IMR-90 (cell line): Measurements from ENCODE around the gene AKNA. TPM values are rescaled to one million over a fixed set of nuclear protein-coding genes. Genes with fewer than 3 reads are reported as not detected.

Experiments used
- ATAC-seq: fragments of 200-7000 bp; cut with Tn5 transposase; 2 replicates; pipeline ENCODE4 v1.9.1; 2020; ENCODE audit warnings: low read depth, mild to moderate bottlenecking, moderate library complexity
- BruUV-seq: library from RNA; stranded (reverse); fragments of 400-500 nt; replicated peaks from 2 replicates; lab custom pipeline; 2021; lab: Mats Ljungman, UMichigan
- CTCF ChIA-PET: fragments of 300-600 bp; formaldehyde crosslinking; extraction: SDS; loops from one replicate; lab custom pipeline; 2021; ENCODE audit warnings: antibody characterized with exemption; lab: Yijun Ruan, JAX
- POLR2A ChIA-PET: fragments of 300-600 bp; sonication (Branson Sonifier 250); formaldehyde crosslinking; loops from one replicate; lab custom pipeline; 2022; ENCODE audit warnings: antibody characterized with exemption; ENCODE audit not compliant: unreplicated experiment; lab: Charles Lee
- DNase-seq: peaks from one replicate; pipeline ENCODE4 v3.0.0; 2013
- H2AFZ ChIP-seq: replicated peaks from 2 replicates; pipeline ENCODE3; 2013; ENCODE audit warnings: low read length, mild to moderate bottlenecking; ENCODE audit not compliant: poor library complexity
- H2AK5ac ChIP-seq: 2 replicates; pipeline ENCODE4 v1.6.1; 2013; ENCODE audit warnings: low read depth, low read length, inconsistent platforms
- H2AK9ac ChIP-seq: replicated peaks from 2 replicates; pipeline ENCODE3; 2013; ENCODE audit warnings: mild to moderate bottlenecking, low read depth, low read length, moderate library complexity; ENCODE audit not compliant: poor library complexity
- H2BK120ac ChIP-seq: 2 replicates; pipeline ENCODE4 v1.6.1; 2013; ENCODE audit warnings: low read depth, low read length, inconsistent platforms
- H2BK15ac ChIP-seq: 3 replicates; pipeline ENCODE4 v1.6.1; 2013; ENCODE audit warnings: low read depth, low read length, inconsistent platforms
- H2BK20ac ChIP-seq: 2 replicates; pipeline ENCODE4 v1.6.1; 2013; ENCODE audit warnings: low read depth, mild to moderate bottlenecking, inconsistent platforms, low read length, moderate library complexity
- H2BK5ac ChIP-seq: 2 replicates; pipeline ENCODE4 v1.6.1; 2013; ENCODE audit warnings: mild to moderate bottlenecking, low read depth, low read length, inconsistent platforms; ENCODE audit not compliant: poor library complexity, severe bottlenecking
- H3K14ac ChIP-seq: replicated peaks from 2 replicates; pipeline ENCODE4 v1.6.1; 2013; ENCODE audit warnings: low read depth, low read length, inconsistent platforms
- H3K18ac ChIP-seq: 2 replicates; pipeline ENCODE4 v1.6.1; 2013; ENCODE audit warnings: low read depth, low read length, control low read depth
- H3K23ac ChIP-seq: 2 replicates; pipeline ENCODE4 v1.6.1; 2013; ENCODE audit warnings: low read depth, low read length, inconsistent platforms
- H3K27ac ChIP-seq: 2 replicates; pipeline ENCODE4 v1.5.1; 2013; ENCODE audit warnings: mild to moderate bottlenecking, control low read depth, low read length; ENCODE audit not compliant: insufficient read depth
- H3K27me3 ChIP-seq: 2 replicates; pipeline ENCODE4 v1.6.1; 2013; ENCODE audit warnings: low read length; ENCODE audit not compliant: control insufficient read depth, insufficient read depth
- H3K36me3 ChIP-seq: 2 replicates; pipeline ENCODE4 v1.6.1; 2013; ENCODE audit warnings: low read length, mixed read lengths; ENCODE audit not compliant: control insufficient read depth, insufficient read depth
- H3K4ac ChIP-seq: 2 replicates; pipeline ENCODE4 v1.6.1; 2013; ENCODE audit warnings: low read depth, low read length, inconsistent platforms
- H3K4me1 ChIP-seq: 2 replicates; pipeline ENCODE4 v1.6.1; 2013; ENCODE audit warnings: low read length, mixed read lengths; ENCODE audit not compliant: control insufficient read depth, insufficient read depth
- H3K4me2 ChIP-seq: 2 replicates; pipeline ENCODE4 v1.6.1; 2013; ENCODE audit warnings: low read depth, mild to moderate bottlenecking, control low read depth, low read length, moderate library complexity
- H3K4me3 ChIP-seq: 2 replicates; pipeline ENCODE4 v1.5.1; 2013; ENCODE audit warnings: low read depth, mild to moderate bottlenecking, control low read depth, low read length, moderate library complexity; ENCODE audit not compliant: insufficient read depth
- H3K56ac ChIP-seq: 2 replicates; pipeline ENCODE4 v1.6.1; 2013; ENCODE audit warnings: low read length, inconsistent platforms; ENCODE audit not compliant: insufficient read depth; ENCODE audit errors: extremely low read depth
- H3K79me1 ChIP-seq, 2 experiments: 2 replicates each; pipeline ENCODE4 v1.6.1; 2013; ENCODE audit warnings: low read length in 2 of 2, inconsistent platforms in 1 of 2, low read depth in 1 of 2
- H3K9ac ChIP-seq: 2 replicates; pipeline ENCODE4 v1.6.1; 2013; ENCODE audit warnings: low read depth, low read length, control low read depth
- H3K9me1 ChIP-seq: 2 replicates; pipeline ENCODE4 v1.6.1; 2013; ENCODE audit warnings: low read length, inconsistent platforms; ENCODE audit not compliant: insufficient read depth
- H3K9me3 ChIP-seq: 2 replicates; pipeline ENCODE4 v1.6.1; 2013; ENCODE audit warnings: low read length; ENCODE audit not compliant: control insufficient read depth, insufficient read depth
- H4K20me1 ChIP-seq: 2 replicates; pipeline ENCODE4 v1.6.1; 2013; ENCODE audit warnings: low read length, inconsistent platforms; ENCODE audit not compliant: insufficient read depth
- H4K5ac ChIP-seq: 2 replicates; pipeline ENCODE4 v1.6.1; 2013; ENCODE audit warnings: mild to moderate bottlenecking, low read depth, low read length, control low read depth
- H4K8ac ChIP-seq, 2 experiments: 2 replicates each; pipeline ENCODE4 v1.6.1; 2013; ENCODE audit warnings: low read depth in 2 of 2, low read length in 2 of 2, control low read depth in 1 of 2, inconsistent platforms in 1 of 2
- H4K91ac ChIP-seq: 2 replicates; pipeline ENCODE4 v1.6.1; 2013; ENCODE audit warnings: low read depth, low read length, inconsistent platforms; ENCODE audit not compliant: insufficient read depth
- BHLHE40 ChIP-seq: fragments of 150-350 bp; IDR thresholded peaks from 2 replicates; pipeline ENCODE4 v1.6.1; 2016; ENCODE audit warnings: mild to moderate bottlenecking, low read depth, low read length
- CEBPB ChIP-seq: IDR thresholded peaks from 2 replicates; pipeline ENCODE4 v1.6.1; 2012; ENCODE audit warnings: low read depth, low read length, improper control_type of control experiment
- CHD1 ChIP-seq: IDR thresholded peaks from 2 replicates; pipeline ENCODE4 v1.6.1; 2012; ENCODE audit warnings: low read depth, low read length, improper control_type of control experiment
- CTCF ChIP-seq: conservative IDR thresholded peaks from 2 replicates; pipeline ENCODE4 v1.5.1; 2012; ENCODE audit warnings: mild to moderate bottlenecking, low read depth, low read length, improper control_type of control experiment
- ELK1 ChIP-seq: fragments of 150-350 bp; IDR thresholded peaks from 2 replicates; pipeline ENCODE4 v1.6.1; 2016; ENCODE audit warnings: low read depth, mild to moderate bottlenecking, low read length, moderate library complexity, borderline replicate concordance
- FOS ChIP-seq: fragments of 150-350 bp; IDR thresholded peaks from 2 replicates; pipeline ENCODE4 v1.6.1; 2016; ENCODE audit warnings: low read depth, low read length
- MAFK ChIP-seq: IDR thresholded peaks from 2 replicates; pipeline ENCODE4 v1.6.1; 2012; ENCODE audit warnings: low read depth, low read length, improper control_type of control experiment
- MAZ ChIP-seq: IDR thresholded peaks from 2 replicates; pipeline ENCODE4 v1.6.1; 2012; ENCODE audit warnings: low read depth, mild to moderate bottlenecking, low read length, improper control_type of control experiment, moderate library complexity, borderline replicate concordance
- MXI1 ChIP-seq: IDR thresholded peaks from 2 replicates; pipeline ENCODE4 v1.6.1; 2012; ENCODE audit warnings: low read depth, mild to moderate bottlenecking, low read length, moderate library complexity, borderline replicate concordance
- NFE2L2 ChIP-seq: fragments of 150-350 bp; IDR thresholded peaks from 2 replicates; pipeline ENCODE4 v1.6.1; 2016; ENCODE audit warnings: low read depth, mild to moderate bottlenecking, low read length
- POLR2A ChIP-seq: IDR thresholded peaks from 2 replicates; pipeline ENCODE4 v1.6.1; 2012; ENCODE audit warnings: mild to moderate bottlenecking, low read depth, low read length
- RAD21 ChIP-seq: IDR thresholded peaks from 2 replicates; pipeline ENCODE4 v1.6.1; 2012; ENCODE audit warnings: low read length, improper control_type of control experiment
- RCOR1 ChIP-seq: IDR thresholded peaks from 2 replicates; pipeline ENCODE4 v1.6.1; 2012; ENCODE audit warnings: mild to moderate bottlenecking, low read length, improper control_type of control experiment; ENCODE audit not compliant: insufficient replicate concordance
- RFX5 ChIP-seq: IDR thresholded peaks from 2 replicates; pipeline ENCODE4 v1.8.0; 2012; ENCODE audit warnings: low read depth, mild to moderate bottlenecking, low read length, moderate library complexity
- SMC3 ChIP-seq: fragments of 150-350 bp; IDR thresholded peaks from 2 replicates; pipeline ENCODE4 v1.6.1; 2016; ENCODE audit warnings: low read depth, mild to moderate bottlenecking, antibody characterized with exemption, low read length, moderate library complexity
- USF2 ChIP-seq: fragments of 150-350 bp; IDR thresholded peaks from 2 replicates; pipeline ENCODE4 v1.6.1; 2017; ENCODE audit warnings: mild to moderate bottlenecking, antibody characterized with exemption, low read length, low read depth
- whole genome bisulfite sequencing, 2 experiments: methylation state at CpG; one replicate each; pipeline versions ENCODE4 v1.1.5 to v1.1.7; 2013; ENCODE audit warnings: missing lambda C conversion rate in 2 of 2; ENCODE audit not compliant: insufficient read length in 1 of 2; ENCODE audit errors: extremely low coverage in 2 of 2; 5-methylcytosine and 5-hydroxymethylcytosine counted together
- dilution Hi-C: fragments of 300-500 bp; cut with HindIII; formaldehyde crosslinking; loops from one replicate; pipeline ENCODE4 v1.14.3; 2018; ENCODE audit warnings: low sequenced_read_pairs; ENCODE audit not compliant: unreplicated experiment
- in situ Hi-C: fragments of 300-500 bp; cut with MboI; formaldehyde crosslinking; loops from 3 replicates; pipeline ENCODE4 v1.14.3; 2019; ENCODE audit warnings: low sequenced_read_pairs, inconsistent platforms, mixed read lengths
- intact Hi-C: fragments of 100-400 bp; cut with micrococcal nuclease; formaldehyde crosslinking; loops from 2 replicates; pipeline ENCODE4 v1.10.0; 2022
- polyA plus RNA-seq, 3 experiments: library from polyadenylated mRNA; depleted of rRNA; stranded (reverse); fragments of >200 nt; gene quantifications; 2 replicates each; pipeline ENCODE4 v1.2.3, GENCODE V29; 2012; ENCODE audit warnings: low replicate concordance in 1 of 3
- total RNA-seq: library from RNA; depleted of rRNA; stranded (reverse); fragments of >200 nt; gene quantifications from 2 replicates; pipeline ENCODE4 v1.2.3, GENCODE V29; 2012

Gene AKNA
- total and polyA plus RNA-seq, 2 of the 4 experiments (the other 2 are of a cell fraction): 2.7 to 7.3 TPM

- Histone ChIP-seq H2BK20ac (no peak overlapping the region), H2AK5ac (no peak overlapping the region), H3K9me1 (no peaks in the 10 kb centered on the region), H3K14ac (no peak overlapping the region), H2BK5ac (no peak overlapping the region), H3K4me3 (no peak overlapping the region), H2BK15ac (no peak overlapping the region), H3K36me3 (no peaks in the 10 kb centered on the region), H2BK120ac (no peak overlapping the region), H3K27me3 (no peaks in the 10 kb centered on the region), H4K5ac (no peak overlapping the region), H3K9ac (no peak overlapping the region), H3K79me1 (peaks cover 3 to 9% of the 10 kb centered on the region in 2 experiments; a peak in 1 of 4 replicates), H3K9me3 (no peaks in the 10 kb centered on the region), H3K27ac (no peak overlapping the region), H4K20me1 (no peaks in the 10 kb centered on the region), H2AFZ (no peak overlapping the region), H3K56ac (no peak overlapping the region), H3K18ac (no peak overlapping the region), H3K4me1 (peaks cover 8% of the 10 kb centered on the region; the same call in 1 of the 2 replicates), H4K91ac (no peak overlapping the region), H4K8ac (no peak overlapping the region), H3K23ac (no peak overlapping the region), H3K4me2 (no peak overlapping the region), H2AK9ac (no peak overlapping the region), H3K4ac (no peak overlapping the region)
- no peak for TF ChIP-seq BHLHE40
- TF ChIP-seq CEBPB: no peak
- TF ChIP-seq POLR2A: no peak
- TF ChIP-seq SMC3: no peak
- no peak for TF ChIP-seq ELK1
- no peak for TF ChIP-seq RFX5
- TF ChIP-seq CHD1: no peak
- TF ChIP-seq RCOR1: no peak
- no peak for TF ChIP-seq USF2
- no peak for TF ChIP-seq RAD21
- TF ChIP-seq MXI1: no peak
- TF ChIP-seq CTCF: no peak
- TF ChIP-seq MAFK: no peak
- no peak for TF ChIP-seq MAZ
- TF ChIP-seq NFE2L2: no peak
- TF ChIP-seq FOS: no peak
- dilution Hi-C loops: no loop called here
- BruUV-seq: no TSS peak
- ChIA-PET POLR2A (no interaction called here), CTCF (interaction anchor here (0.8 to 1.1 kb wide), 2 partner anchors 18 to 254 kb away, joined by 3 to 4 read pairs; no protein-coding TSS in a partner anchor)
- intact Hi-C loops: no loop called here
- in situ Hi-C loops: no loop called here
- ATAC-seq: no peak
- no CpG with 5 or more reads among the region's 4 CpGs for whole genome bisulfite sequencing, 2 experiments
- DNase-seq: no peak
Observed at GRCh38 chr9:114399381-114399780, 11.6 kb upstream of the AKNA start.
